Thoracic aorta (tissue), 2 donors: Measurements from ENCODE around the gene ARL15. TPM values are rescaled to one million over a fixed set of nuclear protein-coding genes. Genes with fewer than 3 reads are reported as not detected.

Experiments used
- ATAC-seq: fragments of 150-250 bp; one replicate; pipeline ENCODE4 v1.8.0; 2017; ENCODE audit warnings: low read depth; ENCODE audit not compliant: insufficient number of reproducible peaks, low FRiP score
- DNase-seq: peaks from one replicate; pipeline ENCODE4 v3.0.0-alpha.2; 2020; ENCODE audit warnings: low spot score
- H3K27ac ChIP-seq, 2 donors: fragments of 200-600 bp; sonication (generic); 1 replicate in 1 of 2; 2 replicates in 1 of 2; pipeline ENCODE4 v1.5.1; 2016; ENCODE audit warnings: mild to moderate bottlenecking in 2 of 2, moderate library complexity in 2 of 2
- H3K27me3 ChIP-seq: fragments of 200-600 bp; sonication (generic); replicated peaks from 2 replicates; pipeline ENCODE4 v1.6.0; 2016; ENCODE audit warnings: mild to moderate bottlenecking; ENCODE audit not compliant: insufficient read depth
- H3K36me3 ChIP-seq: fragments of 200-600 bp; sonication (generic); one replicate; pipeline ENCODE4 v1.5.1; 2016
- H3K4me1 ChIP-seq, 2 donors: fragments of 200-600 bp; sonication (generic); 1 replicate in 1 of 2; 2 replicates in 1 of 2; pipeline versions ENCODE4 v1.5.1 to v1.6.0; 2016; ENCODE audit warnings: low read depth in 2 of 2, mild to moderate bottlenecking in 1 of 2; ENCODE audit not compliant: control insufficient read depth in 1 of 2
- H3K4me3 ChIP-seq: fragments of 200-600 bp; sonication (generic); 2 replicates; pipeline ENCODE4 v1.5.1; 2016; ENCODE audit warnings: mild to moderate bottlenecking
- H3K9me3 ChIP-seq: fragments of 200-600 bp; sonication (generic); 2 replicates; pipeline ENCODE4 v1.5.1; 2016
- total RNA-seq, 2 donors: library from RNA; depleted of rRNA; stranded (reverse); fragments of >200 nt; gene quantifications; one replicate each; pipeline versions ENCODE4 v1.1.0 to v1.2.3, GENCODE V29; 2016
- TF ChIP-seq, protein P1 (sequence below): fragments of 200-600 bp; sonication (generic); IDR thresholded peaks from one replicate; pipeline ENCODE4 v1.5.1; 2019; ENCODE audit warnings: antibody characterized with exemption

ARL15 gene
- total RNA-seq, 2 donors from 2014 or later = 23.6 to 36.8 TPM

- Histone ChIP-seq H3K4me3 (no peak overlapping the region), H3K36me3 (no peaks in the 10 kb centered on the region), H3K9me3 (no peaks in the 10 kb centered on the region), H3K27me3 (no peaks in the 10 kb centered on the region), H3K27ac (no peak overlapping the region), H3K4me1 (no peaks in the 10 kb centered on the region)
- DNase-seq = no peak
- TF ChIP-seq, protein P1, sequence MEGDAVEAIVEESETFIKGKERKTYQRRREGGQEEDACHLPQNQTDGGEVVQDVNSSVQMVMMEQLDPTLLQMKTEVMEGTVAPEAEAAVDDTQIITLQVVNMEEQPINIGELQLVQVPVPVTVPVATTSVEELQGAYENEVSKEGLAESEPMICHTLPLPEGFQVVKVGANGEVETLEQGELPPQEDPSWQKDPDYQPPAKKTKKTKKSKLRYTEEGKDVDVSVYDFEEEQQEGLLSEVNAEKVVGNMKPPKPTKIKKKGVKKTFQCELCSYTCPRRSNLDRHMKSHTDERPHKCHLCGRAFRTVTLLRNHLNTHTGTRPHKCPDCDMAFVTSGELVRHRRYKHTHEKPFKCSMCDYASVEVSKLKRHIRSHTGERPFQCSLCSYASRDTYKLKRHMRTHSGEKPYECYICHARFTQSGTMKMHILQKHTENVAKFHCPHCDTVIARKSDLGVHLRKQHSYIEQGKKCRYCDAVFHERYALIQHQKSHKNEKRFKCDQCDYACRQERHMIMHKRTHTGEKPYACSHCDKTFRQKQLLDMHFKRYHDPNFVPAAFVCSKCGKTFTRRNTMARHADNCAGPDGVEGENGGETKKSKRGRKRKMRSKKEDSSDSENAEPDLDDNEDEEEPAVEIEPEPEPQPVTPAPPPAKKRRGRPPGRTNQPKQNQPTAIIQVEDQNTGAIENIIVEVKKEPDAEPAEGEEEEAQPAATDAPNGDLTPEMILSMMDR = no peak
- ATAC-seq = no peak
Measured at GRCh38 chr5:53884417-53884816, 426.0 kb downstream of the ARL15 start.

DNA sequence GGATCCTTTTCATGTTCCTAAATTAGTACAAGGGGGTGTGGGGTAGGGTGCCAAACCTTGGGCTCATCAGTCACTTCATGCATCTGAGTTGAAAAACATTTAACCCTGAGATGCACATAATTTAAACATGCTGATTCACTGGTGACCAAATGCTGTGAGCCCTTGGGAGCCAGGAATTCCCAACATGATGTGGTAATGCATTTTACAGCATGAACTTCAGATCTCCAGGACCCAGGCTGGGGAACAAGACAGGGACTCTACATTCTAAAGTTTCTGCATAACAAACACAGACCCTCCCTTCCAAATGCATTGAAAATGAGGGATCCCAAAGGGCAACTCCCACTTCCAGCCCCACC is 427.7 kb downstream of the ARL15 start:
- TF ChIP-seq, protein P1 = no peak
- DNase-seq (no peak), ATAC-seq (no peak)
- Histone ChIP-seq H3K27me3 (no peaks in the 10 kb centered on the region), H3K4me3 (no peak overlapping the region), H3K4me1 (peaks cover 0 to 3% of the 10 kb centered on the region in 2 donors), H3K27ac (no peak overlapping the region), H3K9me3 (no peaks in the 10 kb centered on the region), H3K36me3 (no peaks in the 10 kb centered on the region)

DNA sequence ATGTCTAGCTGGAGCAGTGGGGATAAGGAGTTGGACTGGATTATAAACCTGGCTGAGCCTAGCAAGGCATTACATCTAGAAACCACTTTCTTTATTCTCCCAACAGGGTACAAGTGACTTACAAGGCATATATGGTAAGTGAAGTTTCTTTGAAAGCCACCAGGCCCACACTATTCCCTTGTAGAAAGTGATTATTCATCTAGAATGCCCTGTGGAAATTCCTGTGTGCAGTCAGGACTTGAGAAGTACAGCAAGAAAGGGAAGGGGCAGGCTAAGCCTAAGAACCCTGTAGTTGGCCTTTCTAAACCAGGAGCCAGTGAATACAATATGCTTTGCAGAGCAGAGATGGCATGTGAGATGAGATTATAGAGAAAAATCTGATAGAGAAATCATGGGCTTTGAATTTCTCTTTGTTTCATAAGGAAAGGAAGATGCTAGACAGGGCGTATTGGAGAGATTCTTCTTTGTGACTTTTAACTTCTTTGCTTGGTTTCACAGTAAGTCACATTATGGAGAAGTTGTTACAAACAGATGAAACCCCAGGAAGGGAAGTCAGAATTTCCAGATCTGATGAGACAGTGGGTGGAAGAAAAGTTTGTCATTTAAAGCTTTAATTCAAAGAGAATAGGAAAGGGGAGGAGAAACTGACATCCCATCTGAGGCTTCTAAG is 428.2 kb downstream of the ARL15 start:
- ATAC-seq (no peak), DNase-seq (no peak)
- Histone ChIP-seq H3K27me3 (no peaks in the 10 kb centered on the region), H3K4me3 (no peak overlapping the region), H3K36me3 (no peaks in the 10 kb centered on the region), H3K4me1 (peaks cover 0 to 8% of the 10 kb centered on the region in 2 donors), H3K27ac (no peak overlapping the region), H3K9me3 (no peaks in the 10 kb centered on the region)
- TF ChIP-seq, protein P1 = no peak

- ATAC-seq (no peak), DNase-seq (no peak)
- Histone ChIP-seq H3K4me1 (peaks cover 0 to 9% of the 10 kb centered on the region in 2 donors), H3K9me3 (no peaks in the 10 kb centered on the region), H3K4me3 (no peak overlapping the region), H3K27ac (no peak overlapping the region), H3K27me3 (no peaks in the 10 kb centered on the region), H3K36me3 (no peaks in the 10 kb centered on the region)
- TF ChIP-seq, protein P1 = no peak
Measured at GRCh38 chr5:53879708-53880323, 430.6 kb downstream of the ARL15 start.

GRCh38 chr5:53878015-53878414 is 432.4 kb downstream of the ARL15 start:
- no peak for ATAC-seq
- DNase-seq = no peak
- no peaks in the 10 kb centered on the region for H3K36me3 ChIP-seq
- no peak overlapping the region for H3K27ac ChIP-seq
- H3K4me3 ChIP-seq = no peak overlapping the region
- TF ChIP-seq, protein P1 = no peak
- H3K4me1 ChIP-seq = peaks cover 0 to 9% of the 10 kb centered on the region in 2 donors
- H3K9me3 ChIP-seq = no peaks in the 10 kb centered on the region
- H3K27me3 ChIP-seq = no peaks in the 10 kb centered on the region
